SH-SY5Y (cell line): ENCODE data around the gene CGN.

Experiments
- GATA2 ChIP-seq: IDR thresholded peaks from 2 replicates; pipeline ENCODE4 v1.6.1; 2011; ENCODE audit warnings: mild to moderate bottlenecking, low read depth, low read length
- GATA3 ChIP-seq: IDR thresholded peaks from 2 replicates; pipeline ENCODE4 v1.6.1; 2011; ENCODE audit warnings: low read depth, mild to moderate bottlenecking, low read length, moderate library complexity

- TF ChIP-seq GATA3: no peak
- no peak for TF ChIP-seq GATA2
Measured at GRCh38 chr1:151512801-151513625, 1.8 kb downstream of the CGN start.
